Measurements from ENCODE around the gene SMO. TPM values are rescaled to one million over a fixed set of nuclear protein-coding genes. Genes with fewer than 3 reads are reported as not detected.

SMO gene
- total RNA-seq, 1 donor from 2014 or later = 5.0 TPM

DNA sequence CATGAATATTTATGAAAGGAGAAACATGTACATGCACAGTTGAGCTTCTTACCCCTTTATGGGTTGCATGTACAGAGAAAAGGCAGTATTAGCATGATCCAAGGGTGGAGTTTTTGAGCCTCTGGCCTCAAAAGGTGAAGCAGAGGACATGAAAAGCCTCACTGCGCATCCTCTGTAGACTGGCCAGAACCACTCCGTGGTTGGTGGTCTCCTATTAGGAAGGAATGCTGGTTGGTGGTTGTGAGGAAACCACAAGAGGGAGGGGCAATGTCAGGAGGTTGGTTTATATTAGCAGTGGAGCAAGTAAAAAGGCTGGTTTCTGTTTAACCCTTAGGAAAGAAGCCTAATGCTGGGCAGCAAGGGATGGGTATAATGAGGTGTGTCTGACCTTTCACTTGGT, 73.9 kb downstream of the SMO start:
- ATAC-seq (no peak), DNase-seq (no peak)
- intact Hi-C loops (cut with micrococcal nuclease) = no loop called here

Other genes starting within 250 kb of the SMO start
- 38.0 TPM for gene TNPO3, start 133.5 kb upstream of the SMO start, total RNA-seq
- 15.1 TPM for gene TSPAN33, start 43.9 kb upstream of the SMO start, total RNA-seq
- 4.3 TPM for gene AHCYL2, start 36.4 kb downstream of the SMO start, total RNA-seq
- 23.3 TPM for gene STRIP2, start 245.8 kb downstream of the SMO start, total RNA-seq